K562 (cell line): ENCODE data around the gene CPT1C. TPM values are rescaled to one million over a fixed set of nuclear protein-coding genes. Genes with fewer than 3 reads are reported as not detected.

Experiments
- AFF1 ChIP-seq, 2 experiments: fragments of 450-650 bp; IDR thresholded peaks; 2 replicates each; pipeline ENCODE4 v1.6.1; 2018; ENCODE audit warnings: mild to moderate bottlenecking in 2 of 2, low read depth in 1 of 2; ENCODE audit not compliant: partially characterized antibody in 2 of 2
- CLOCK ChIP-seq: fragments of 250-450 bp; sonication (Bioruptor Pico); IDR thresholded peaks from 2 replicates; pipeline ENCODE4 v1.4.0; 2020; ENCODE audit warnings: mild to moderate bottlenecking, moderate library complexity, borderline replicate concordance
- DMBX1 ChIP-seq: fragments of 250-450 bp; sonication (Bioruptor Pico); IDR thresholded peaks from 2 replicates; pipeline ENCODE4 v1.8.0; 2022; ENCODE audit warnings: inconsistent platforms, mild to moderate bottlenecking, moderate library complexity, borderline replicate concordance
- ELF2 ChIP-seq: fragments of 250-450 bp; sonication (Bioruptor Pico); IDR thresholded peaks from 2 replicates; pipeline ENCODE4 v1.5.0; 2021; ENCODE audit warnings: mild to moderate bottlenecking
- KLF10 ChIP-seq: fragments of 250-450 bp; sonication (Bioruptor Pico); IDR thresholded peaks from 2 replicates; pipeline ENCODE4 v1.6.1; 2021; ENCODE audit warnings: matching md5 sums
- NBN ChIP-seq: fragments of 450-650 bp; IDR thresholded peaks from 2 replicates; pipeline ENCODE4 v1.6.1; 2016; ENCODE audit warnings: low read depth, mild to moderate bottlenecking
- NCOA2 ChIP-seq, 2 experiments: fragments of 450-650 bp; IDR thresholded peaks; 2 replicates each; pipeline ENCODE4 v1.6.1; 2018; ENCODE audit warnings: mild to moderate bottlenecking in 2 of 2, moderate library complexity in 1 of 2; ENCODE audit not compliant: partially characterized antibody in 2 of 2
- POLR2AphosphoS5 ChIP-seq: IDR thresholded peaks from 2 replicates; pipeline ENCODE4 v1.6.1; 2011; ENCODE audit warnings: mild to moderate bottlenecking, low read depth, low read length, moderate library complexity; ENCODE audit not compliant: control insufficient read depth, insufficient read depth
- SAP30 ChIP-seq: fragments of 200-600 bp; sonication (generic); IDR thresholded peaks from 2 replicates; pipeline ENCODE4 v1.6.1; 2012; ENCODE audit warnings: borderline replicate concordance, low read depth, mild to moderate bottlenecking, moderate library complexity, low read length, control low read depth, inconsistent platforms; ENCODE audit not compliant: insufficient read depth, poor library complexity, severe bottlenecking
- SMAD3 ChIP-seq: fragments of 450-650 bp; formaldehyde crosslinking; conservative IDR thresholded peaks from 2 replicates; pipeline ENCODE4 v1.4.0; 2020; ENCODE audit warnings: mild to moderate bottlenecking
- SMARCA4 ChIP-seq: fragments of 450-650 bp; IDR thresholded peaks from 2 replicates; pipeline ENCODE4 v1.6.1; 2016
- TAF9B ChIP-seq: fragments of 450-650 bp; IDR thresholded peaks from 2 replicates; pipeline ENCODE4 v1.6.1; 2018; ENCODE audit warnings: mild to moderate bottlenecking; ENCODE audit not compliant: partially characterized antibody
- TBL1XR1 ChIP-seq, 2 experiments: IDR thresholded peaks; 2 replicates each; pipeline ENCODE4 v1.6.1; 2012; ENCODE audit warnings: improper control_type of control experiment in 2 of 2, low read length in 2 of 2, mild to moderate bottlenecking in 1 of 2
- ZNF24 ChIP-seq: fragments of 450-650 bp; IDR thresholded peaks from 2 replicates; pipeline ENCODE4 v1.6.1; 2016
- polyA plus RNA-seq, 8 experiments: library from polyadenylated mRNA; depleted of rRNA in 4 of 8; stranded (reverse) in 5 of 8; unstranded in 3 of 8; fragments of >200 nt; fragmentation: Nextera tagmentation in 2 of 8; fragmentation: Illumina TruSeq in 1 of 8; extraction: Ambion mirVana in 2 of 8; extraction: Trizol in 1 of 8; gene quantifications; 2 replicates each; pipeline versions ENCODE4 v1.2.1 to v1.2.3, GENCODE V29; 2011 to 2014; ENCODE audit warnings: inconsistent platforms in 1 of 8, missing spikeins in 1 of 8
- total RNA-seq, 7 experiments: library from RNA; depleted of rRNA in 6 of 7; stranded (reverse); fragments of >200 nt in 6 of 7; fragmentation: Illumina TruSeq in 2 of 7; extraction: Trizol in 2 of 7; gene quantifications; 2 replicates each; pipeline versions ENCODE4 v1.2.1 to v1.2.3, GENCODE V29; 2011 to 2021; ENCODE audit warnings: low replicate concordance in 1 of 7
- TF ChIP-seq, protein P1 (sequence below), 2 experiments: fragments of 450-650 bp; conservative IDR thresholded peaks; 2 replicates each; pipeline ENCODE4 v1.6.1; 2017; ENCODE audit warnings: mild to moderate bottlenecking in 2 of 2, moderate library complexity in 2 of 2
- TF ChIP-seq, protein P2 (sequence below): fragments of 450-650 bp; formaldehyde crosslinking; IDR thresholded peaks from 2 replicates; pipeline ENCODE4 v1.4.0; 2020; ENCODE audit warnings: mild to moderate bottlenecking, mixed read lengths

The CPT1C gene
- total and polyA plus RNA-seq, 9 of the 15 experiments (the other 6 are each of a cell fraction or from before 2014, with no cell fraction given): 1.9 to 12.3 (median 3.0) TPM

DNA sequence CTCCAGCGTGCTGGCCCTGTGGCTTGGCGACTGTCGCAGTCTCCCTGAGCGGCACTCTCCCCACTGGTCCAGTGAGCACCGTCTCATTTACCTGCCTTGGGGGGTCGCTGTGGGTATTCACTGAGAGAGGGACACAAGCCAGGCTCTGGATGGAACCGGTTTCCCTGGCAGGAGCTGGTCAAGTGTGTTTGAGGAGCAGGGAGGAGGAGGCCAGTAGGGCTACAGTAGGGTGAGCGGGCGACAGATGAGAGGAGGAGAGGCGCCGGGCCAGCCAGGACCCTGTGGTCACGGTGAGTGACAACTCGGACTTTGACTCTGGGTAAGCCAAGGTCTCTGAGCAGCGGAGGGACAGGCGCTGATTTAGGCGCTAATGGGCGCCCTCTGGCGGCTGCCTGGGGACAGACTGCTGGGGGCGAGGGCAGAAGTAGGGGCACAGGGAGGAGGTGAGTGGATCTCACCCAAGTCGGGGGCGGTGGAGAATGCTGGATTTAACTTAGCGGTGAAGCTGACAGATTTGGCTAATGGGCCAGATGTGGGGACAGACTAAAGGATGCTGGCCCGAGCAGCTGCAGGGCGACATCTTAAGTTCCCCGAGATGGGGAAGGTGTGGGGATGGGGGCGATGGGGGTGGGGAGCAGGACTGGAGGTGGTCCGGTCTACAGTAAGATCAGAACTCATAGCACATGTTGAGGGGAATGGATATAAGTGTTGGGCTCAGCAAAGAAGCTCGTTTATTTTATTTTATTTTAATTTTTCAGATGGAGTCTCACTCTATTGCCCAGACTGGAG lies 18.6 kb upstream of the CPT1C start (continued):
- TF ChIP-seq SAP30 (no peak), NCOA2 (IDR thresholded peaks at IDR 0.05; ENCODE audit: partially characterized antibody in 2 of 2) (no peak), SMAD3 (CRISPR knock-in tag) (no peak), CLOCK (no peak), SMARCA4 (peak; percentile 56; the same call in 1 of the 2 replicates), NBN (peak; percentile 83), KLF10 (CRISPR knock-in tag) (no peak), POLR2AphosphoS5 (no peak), ELF2 (no peak), DMBX1 (CRISPR knock-in tag) (0 out of 2 replicates have a peak, but pooled peaks have one; percentile 27), TBL1XR1 (IDR thresholded peaks at IDR 0.05; ENCODE audit: low read length in 2 of 2) (no peak), TAF9B (no peak), ZNF24 (no peak), AFF1 (IDR thresholded peaks at IDR 0.05; ENCODE audit: low read depth in 1 of 2, partially characterized antibody in 2 of 2) (peak; percentile 36 to 52)
- TF ChIP-seq, protein P1, sequence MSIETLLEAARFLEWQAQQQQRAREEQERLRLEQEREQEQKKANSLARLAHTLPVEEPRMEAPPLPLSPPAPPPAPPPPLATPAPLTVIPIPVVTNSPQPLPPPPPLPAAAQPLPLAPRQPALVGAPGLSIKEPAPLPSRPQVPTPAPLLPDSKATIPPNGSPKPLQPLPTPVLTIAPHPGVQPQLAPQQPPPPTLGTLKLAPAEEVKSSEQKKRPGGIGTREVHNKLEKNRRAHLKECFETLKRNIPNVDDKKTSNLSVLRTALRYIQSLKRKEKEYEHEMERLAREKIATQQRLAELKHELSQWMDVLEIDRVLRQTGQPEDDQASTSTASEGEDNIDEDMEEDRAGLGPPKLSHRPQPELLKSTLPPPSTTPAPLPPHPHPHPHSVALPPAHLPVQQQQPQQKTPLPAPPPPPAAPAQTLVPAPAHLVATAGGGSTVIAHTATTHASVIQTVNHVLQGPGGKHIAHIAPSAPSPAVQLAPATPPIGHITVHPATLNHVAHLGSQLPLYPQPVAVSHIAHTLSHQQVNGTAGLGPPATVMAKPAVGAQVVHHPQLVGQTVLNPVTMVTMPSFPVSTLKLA (conservative IDR thresholded peaks at IDR 0.05): peak; percentile 44 to 53; a peak in 2 of 4 replicates
- TF ChIP-seq, protein P2, sequence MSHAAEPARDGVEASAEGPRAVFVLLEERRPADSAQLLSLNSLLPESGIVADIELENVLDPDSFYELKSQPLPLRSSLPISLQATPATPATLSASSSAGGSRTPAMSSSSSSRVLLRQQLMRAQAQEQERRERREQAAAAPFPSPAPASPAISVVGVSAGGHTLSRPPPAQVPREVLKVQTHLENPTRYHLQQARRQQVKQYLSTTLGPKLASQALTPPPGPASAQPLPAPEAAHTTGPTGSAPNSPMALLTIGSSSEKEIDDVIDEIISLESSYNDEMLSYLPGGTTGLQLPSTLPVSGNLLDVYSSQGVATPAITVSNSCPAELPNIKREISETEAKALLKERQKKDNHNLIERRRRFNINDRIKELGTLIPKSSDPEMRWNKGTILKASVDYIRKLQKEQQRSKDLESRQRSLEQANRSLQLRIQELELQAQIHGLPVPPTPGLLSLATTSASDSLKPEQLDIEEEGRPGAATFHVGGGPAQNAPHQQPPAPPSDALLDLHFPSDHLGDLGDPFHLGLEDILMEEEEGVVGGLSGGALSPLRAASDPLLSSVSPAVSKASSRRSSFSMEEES (CRISPR knock-in tag): no peak
